UCSD-AML1 (cell line): ENCODE measurements around the gene SPG7.

Experiments used
- DNase-seq: peaks from one replicate; lab custom pipeline; 2025; ENCODE audit not compliant: unreplicated experiment; lab: John Stamatoyannopoulos, UW

The SPG7 gene

DNA sequence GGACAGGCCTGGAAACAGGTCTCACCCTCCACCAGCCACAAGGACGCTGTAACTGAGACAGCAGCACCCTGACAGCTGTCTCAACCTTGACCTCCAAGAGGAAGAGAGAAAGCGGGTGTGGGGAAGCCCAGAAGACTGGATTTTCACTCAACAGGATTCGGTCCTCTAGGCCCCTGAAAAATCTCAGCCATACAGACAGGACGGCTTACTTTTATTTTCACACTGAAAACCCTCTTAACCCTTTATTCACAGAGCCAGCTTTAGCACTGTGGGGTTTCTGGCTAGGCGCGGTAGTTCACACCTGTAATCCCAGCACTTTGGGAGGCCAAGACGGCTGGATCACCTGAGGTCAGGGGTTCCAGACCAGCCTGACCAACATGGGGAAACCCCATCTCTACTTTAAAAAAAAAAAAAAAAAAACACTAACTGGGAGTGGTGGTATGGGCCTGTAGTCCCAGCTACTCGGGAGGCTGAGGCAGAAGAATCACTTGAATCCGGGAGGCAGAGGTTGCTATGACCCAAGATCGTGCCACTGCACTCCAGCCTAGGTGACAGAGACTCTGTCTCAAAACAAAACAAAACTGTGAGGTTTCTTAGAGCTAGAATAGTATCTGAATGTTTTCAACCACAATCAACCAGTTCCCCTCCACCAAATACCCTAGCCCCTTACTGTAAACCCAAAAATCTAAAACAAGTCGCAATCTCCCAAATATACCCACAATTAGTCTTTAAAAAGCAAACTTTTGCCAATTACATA, 23.1 kb upstream of the SPG7 start:
- DNase-seq = no peak

- no peak for DNase-seq
Observed at GRCh38 chr16:89485701-89486246, 22.4 kb upstream of the SPG7 start.

DNA sequence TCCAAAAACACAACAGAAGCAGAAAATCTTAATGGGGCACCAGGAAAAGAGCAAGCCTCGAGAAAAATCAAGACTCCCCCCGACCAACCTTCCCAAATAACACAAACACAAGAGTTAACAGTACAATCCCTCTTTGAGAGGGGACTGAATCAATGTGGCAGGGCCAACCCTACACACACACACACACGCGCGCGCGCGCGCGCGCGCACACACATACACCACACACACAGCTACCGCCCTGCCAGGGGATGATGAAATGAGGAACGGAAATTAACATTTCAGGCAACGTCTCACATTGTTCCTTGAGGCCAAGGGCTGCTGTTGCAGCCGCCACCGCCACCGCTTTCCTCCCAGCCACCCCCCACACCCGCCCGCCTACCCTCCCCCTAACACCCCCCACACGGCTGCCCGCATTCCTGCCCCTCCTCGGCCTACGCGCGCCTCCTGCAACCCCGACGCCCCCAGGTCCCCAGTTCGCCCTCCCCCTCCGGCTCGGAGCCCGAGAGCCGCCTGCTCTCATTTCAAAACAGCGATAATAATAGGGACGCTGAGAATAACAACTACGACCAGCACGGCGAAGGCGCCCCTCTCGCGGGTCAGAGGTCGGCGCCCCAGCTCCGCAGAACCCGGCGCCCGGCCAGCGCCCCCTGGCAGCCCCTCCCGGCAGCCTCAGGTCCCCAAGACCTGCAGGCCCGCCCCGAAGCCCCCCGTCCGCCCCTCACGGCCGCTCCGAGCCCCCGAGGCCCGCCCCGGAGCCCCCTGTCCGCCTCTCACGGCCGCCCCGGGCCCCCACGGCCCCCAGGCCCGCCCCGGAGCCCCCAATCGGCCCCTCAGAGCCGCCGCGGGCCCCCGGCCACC, 18.9 kb upstream of the SPG7 start:
- DNase-seq = peak; percentile 90

DNA sequence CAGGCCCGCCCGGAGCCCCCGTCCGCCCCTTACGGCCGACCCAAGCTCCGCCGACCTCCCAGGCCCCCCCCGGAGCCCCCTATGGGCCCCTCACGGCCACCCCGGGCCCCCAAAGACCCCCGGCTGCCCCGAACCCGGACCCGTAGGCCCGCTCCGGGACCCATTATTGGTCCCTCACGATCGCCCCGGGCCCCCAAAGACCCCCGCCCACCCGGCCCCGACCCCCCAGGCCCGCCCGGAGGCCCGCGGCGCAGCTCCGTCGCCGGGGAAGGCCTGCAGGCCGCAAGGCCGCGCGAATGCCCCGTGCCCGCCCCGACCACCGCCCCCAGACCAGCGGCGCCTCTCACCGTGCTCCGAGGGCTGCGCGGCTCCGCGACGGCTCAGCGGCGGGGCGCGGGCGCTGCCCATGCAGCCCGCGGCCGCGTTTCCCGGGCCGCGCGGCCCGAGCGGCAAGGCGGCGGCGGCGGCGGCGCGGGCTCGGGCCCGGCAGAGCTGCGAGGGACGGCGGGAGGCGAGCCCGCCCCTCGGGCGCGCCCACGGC, 18.2 kb upstream of the SPG7 start:
- no peak for DNase-seq

GRCh38 chr16:89490439-89491237, 17.6 kb upstream of the SPG7 start, which contains the start of gene ANKRD11:
Gene ANKRD11 (minus strand): TSS chr16:89490561. CDS start chr16:89317019, 173,542 bp downstream.
- DNase-seq = peak; percentile 98

DNA sequence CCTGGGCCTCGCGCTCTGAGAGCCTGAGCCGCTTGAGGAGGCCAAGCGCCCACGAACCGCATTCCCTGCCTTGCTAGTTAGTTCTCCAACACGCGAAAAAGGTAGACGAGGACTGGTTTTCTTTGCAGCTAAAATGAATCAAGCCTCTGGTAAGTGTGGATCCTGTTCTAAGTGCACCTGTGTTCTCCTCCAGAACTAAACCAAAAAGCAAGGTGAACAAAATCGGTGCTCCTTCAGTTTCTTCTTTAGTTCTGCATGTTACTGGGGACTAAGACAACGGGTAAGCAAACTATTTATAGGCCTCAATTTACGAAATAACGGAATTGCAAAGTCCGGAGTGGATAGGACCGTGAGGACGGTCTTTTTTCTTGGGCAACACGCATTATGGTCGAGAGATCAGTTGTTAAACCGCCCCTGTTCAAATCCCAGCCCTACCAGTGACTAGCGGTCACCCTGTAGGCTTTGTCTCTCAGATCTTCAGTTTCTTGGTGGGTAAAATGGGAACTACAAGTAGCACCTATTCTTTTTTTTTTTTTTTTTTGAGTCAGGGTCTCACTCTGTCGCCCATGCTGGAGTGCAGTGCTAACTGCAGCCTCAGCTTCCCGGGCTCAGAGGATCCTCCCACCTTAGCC, 16.8 kb upstream of the SPG7 start:
- no peak for DNase-seq

DNA sequence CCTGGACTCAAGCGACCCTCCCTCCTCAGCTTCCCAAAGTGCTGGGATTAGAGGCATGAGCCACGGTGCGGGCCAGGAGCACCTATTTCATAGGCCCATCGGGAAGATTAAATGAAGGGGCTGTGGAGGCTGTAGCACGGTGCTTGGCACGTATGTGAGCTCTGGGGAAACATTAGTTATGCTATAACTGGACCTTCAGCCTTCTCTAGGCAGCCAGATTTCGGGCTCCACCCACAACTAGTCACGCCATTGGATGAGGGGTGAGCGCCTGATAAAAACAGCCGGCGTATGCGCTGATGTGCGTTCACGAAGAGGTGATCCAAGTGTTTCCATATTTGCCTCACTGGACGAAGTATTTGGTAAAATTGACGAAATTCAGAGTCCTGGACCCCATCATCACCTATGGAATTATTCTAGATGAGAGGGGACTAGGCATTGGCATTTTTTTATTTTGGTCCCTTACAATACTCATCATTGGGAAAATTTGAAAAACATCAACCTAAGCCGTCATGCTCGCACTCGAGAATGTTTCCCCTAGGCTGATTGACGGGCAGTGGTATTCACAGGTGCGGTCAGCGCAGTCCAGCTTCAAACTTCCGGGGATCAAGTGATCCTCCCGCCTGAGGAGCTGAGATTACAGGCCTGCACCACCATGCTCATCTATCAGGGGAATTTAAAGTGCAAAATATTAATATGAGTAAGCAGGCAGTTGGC, 16.1 kb upstream of the SPG7 start:
- no peak for DNase-seq

DNA sequence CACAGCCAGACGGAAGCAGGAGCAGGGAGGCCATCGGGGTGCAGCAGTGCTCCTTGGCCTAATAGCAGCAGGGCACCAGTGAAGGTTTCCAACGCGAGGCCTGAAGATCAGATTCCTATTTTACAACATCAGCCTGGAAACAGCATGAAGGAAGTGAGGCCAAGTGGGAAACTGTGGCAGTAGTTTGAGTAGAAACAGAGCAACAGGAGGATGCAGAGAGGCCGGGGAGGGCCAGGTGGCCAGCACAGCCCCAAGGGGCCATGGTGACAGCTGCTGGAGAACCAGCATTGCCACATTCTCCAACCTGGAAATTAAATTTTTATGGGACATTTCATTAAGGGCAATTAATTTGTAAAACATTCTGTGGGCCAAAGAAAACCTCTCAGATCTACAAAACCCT, 14.4 kb upstream of the SPG7 start:
- no peak for DNase-seq

DNA sequence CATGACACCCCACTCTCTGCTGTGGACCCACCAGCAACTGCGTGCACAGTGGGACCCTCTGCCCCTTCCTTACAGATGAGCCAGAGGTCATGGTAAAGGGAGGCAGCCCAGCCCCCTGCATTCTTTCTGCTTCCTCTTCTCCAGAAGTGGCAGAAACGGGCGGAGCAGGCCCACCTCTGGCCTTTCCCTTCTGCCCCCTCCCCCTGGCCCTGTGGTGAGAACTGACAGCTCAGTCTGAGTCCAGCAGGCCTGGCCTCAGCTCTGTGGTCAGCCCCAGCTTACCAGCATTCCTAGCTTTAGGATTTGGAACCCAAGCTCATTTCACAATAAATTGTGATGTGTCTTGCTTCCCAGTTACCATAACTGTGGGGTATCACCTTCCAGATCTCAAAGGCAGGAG, 13.1 kb upstream of the SPG7 start:
- no peak for DNase-seq

DNA sequence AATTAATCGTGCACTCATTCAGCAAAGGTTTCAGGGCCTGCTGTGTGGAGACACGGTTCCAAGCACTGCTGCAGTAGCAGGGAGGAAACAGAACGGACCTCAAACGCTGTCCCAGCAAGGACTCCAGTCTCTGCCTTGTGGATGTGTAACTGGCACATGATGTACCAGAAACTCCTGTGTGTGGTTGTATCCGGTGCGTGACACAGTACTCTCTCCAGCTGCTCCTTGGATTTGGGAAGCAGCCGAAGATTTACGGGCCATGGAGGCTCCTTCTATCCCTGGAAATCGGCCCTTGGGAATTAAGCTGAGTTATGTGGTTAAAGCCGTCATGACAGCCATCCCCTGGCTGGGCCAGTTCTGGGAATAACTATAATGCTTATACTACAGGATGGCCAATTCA, 9.4 kb upstream of the SPG7 start:
- DNase-seq = no peak

DNA sequence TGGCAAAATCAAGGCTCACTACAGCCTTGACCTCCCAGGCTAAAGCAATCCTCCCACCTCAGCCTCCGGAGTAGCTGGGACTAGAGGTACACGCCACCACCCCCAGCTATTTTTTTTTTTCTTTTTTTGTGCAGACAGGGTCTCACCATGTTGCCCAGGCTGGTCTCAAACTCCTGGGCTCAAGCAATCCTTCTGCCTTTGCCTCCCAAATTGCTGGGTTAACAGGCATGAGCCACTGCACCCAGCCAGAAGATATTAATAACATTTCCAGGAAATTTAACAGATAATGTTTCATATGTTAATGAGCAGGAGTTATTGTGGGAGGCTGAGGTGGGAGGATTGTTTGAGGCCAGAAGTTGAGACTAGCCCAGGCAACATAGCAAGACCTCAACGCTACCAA, 8.4 kb upstream of the SPG7 start:
- DNase-seq = no peak

DNA sequence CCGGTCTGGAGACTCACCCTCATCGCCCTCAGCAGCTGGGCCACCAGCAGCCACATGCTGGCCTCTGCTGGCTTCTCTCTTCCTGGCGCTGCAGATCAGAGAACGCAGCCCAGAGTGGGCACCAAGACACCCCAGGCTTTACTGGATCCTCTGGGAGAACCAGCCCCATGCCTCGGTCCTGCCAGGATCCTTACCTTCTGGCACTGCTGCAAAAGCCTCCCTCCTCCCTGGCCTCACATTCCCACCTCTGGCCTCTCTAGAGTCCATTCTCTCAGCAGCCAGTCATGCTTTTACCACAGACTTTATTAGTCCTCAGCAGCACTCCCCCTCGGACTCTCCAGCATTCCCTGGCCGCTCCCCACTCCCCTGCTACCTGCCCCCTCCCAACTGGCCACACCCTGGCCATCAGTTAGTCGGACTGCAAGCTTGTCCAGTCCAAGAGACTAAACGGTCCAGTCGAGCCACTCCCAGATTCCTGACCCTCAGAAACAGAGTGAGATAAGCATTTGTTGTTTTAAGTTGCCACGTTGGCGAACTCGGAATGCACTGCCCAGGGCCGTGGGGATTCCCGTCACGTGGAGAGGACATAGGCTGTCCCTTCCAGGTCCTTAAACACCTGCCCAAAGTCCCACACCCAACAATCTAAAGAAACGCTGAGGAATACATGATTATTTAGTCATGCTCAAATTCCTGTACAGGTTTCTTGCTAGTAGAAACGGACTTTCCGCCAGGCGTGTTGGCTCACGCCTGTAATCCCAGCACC, 5.9 kb upstream of the SPG7 start:
- DNase-seq = no peak

- DNase-seq = no peak
Observed at GRCh38 chr16:89504091-89504490, 4.1 kb upstream of the SPG7 start.

DNA sequence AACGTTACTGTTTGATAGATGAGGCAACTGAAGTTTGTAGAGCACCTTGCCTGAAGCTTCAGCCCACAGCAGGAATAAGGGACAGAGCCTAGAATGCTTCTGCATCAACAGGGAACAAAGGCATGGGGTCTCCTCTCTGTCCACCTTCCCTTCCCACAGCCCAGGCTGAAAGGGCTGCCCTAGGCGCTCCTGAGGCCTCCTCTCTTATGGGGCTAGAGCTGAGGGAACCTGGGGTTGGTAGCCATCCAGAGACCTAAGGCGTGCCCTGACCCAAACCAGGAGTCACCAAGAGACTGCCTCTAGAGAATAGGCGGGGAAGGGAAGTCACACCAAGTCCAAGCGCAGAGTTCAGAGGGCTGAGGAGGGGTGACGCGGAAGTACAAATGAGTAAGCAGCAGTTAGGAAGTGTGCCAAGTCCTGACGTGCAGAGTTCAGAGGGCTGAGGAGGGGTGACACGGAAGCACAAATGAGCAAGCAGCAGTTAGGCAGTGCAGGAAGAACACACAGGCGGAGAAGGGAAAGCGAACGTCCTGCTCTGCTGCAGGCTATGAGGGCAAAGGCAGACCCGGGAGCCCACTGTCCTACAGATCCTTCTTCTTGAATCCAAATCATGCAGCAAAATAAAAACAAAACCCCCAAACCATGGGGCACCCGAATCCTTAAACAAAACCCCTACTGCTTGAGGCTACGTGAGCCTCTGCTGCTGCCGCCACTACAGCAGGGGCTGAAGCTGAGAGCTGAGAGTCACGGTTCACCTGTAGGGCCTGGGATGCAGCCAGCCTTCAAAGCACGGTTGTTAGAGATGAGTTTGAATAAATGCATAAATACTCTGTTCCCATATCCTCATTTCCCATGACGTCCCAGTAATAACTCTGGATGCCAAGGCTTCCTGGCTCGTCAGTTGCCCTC, 2.7 kb upstream of the SPG7 start:
- DNase-seq = peak; percentile 87

GRCh38 chr16:89506113-89506504, 2.1 kb upstream of the SPG7 start:
- DNase-seq = no peak

GRCh38 chr16:89506791-89507191, 1.4 kb upstream of the SPG7 start:
- DNase-seq = no peak

DNA sequence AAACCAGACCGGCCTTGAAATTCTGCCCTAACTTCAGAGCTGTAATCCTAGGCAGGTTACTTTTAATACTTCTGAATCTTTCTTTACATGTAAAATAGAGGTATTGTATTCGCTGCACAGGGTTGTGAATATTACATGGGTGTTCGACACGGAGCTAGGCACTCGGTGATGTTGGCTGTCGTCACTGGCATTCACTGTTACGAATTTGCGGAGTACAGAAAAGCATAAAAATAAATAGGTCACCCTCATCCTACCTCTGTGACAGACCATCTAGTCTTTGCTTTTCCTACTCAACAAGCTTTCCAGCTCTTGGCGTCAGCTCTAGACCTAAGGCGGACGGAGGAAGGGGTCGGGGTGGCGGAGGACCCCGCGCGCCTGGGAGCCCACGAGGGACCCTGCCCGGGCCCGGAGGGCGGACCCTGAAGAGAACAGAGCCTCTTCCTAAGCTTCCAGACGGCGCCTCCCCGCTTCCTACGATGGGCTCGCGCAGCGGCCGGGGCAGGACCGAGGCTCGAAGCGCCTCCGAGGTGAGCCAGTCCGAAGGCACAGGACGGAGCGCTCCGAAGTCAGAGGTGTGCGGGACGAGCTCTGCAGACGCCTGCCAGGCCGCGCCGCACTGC, 879 bp upstream of the SPG7 start:
- DNase-seq = no peak

GRCh38 chr16:89510526-89510925, 2.3 kb downstream of the SPG7 start:
- no peak for DNase-seq
